GM12878 (cell line): Measurements from ENCODE around the gene POLRMT. TPM values are rescaled to one million over a fixed set of nuclear protein-coding genes. Genes with fewer than 3 reads are reported as not detected.

ENCODE experiments used
- BCL11A ChIP-seq: IDR thresholded peaks from 2 replicates; pipeline ENCODE4 v1.6.1; 2011; ENCODE audit warnings: low read depth, low read length
- BHLHE40 ChIP-seq, 2 experiments: fragments of 450-650 bp in 1 of 2; IDR thresholded peaks; 2 replicates each; pipeline ENCODE4 v1.6.1; 2011 to 2017; ENCODE audit warnings: low read depth in 2 of 2, borderline replicate concordance in 1 of 2, improper control_type of control experiment in 1 of 2, low read length in 1 of 2, mild to moderate bottlenecking in 1 of 2
- CHD4 ChIP-seq: fragments of 200-600 bp; sonication (generic); IDR thresholded peaks from 2 replicates; pipeline ENCODE4 v1.6.1; 2016; ENCODE audit warnings: mild to moderate bottlenecking
- ETV6 ChIP-seq, 2 experiments: fragments of 450-650 bp in 1 of 2; IDR thresholded peaks in 1 of 2; conservative IDR thresholded peaks in 1 of 2; 2 replicates each; pipeline ENCODE4 v1.6.1; 2014; ENCODE audit warnings: antibody characterized with exemption in 1 of 2, borderline replicate concordance in 1 of 2, low read depth in 1 of 2, mild to moderate bottlenecking in 1 of 2, moderate library complexity in 1 of 2
- HCFC1 ChIP-seq: fragments of 150-350 bp; IDR thresholded peaks from 2 replicates; pipeline ENCODE4 v1.6.1; 2014; ENCODE audit warnings: low read length
- HDGF ChIP-seq: fragments of 450-650 bp; IDR thresholded peaks from 2 replicates; pipeline ENCODE4 v1.6.1; 2016; ENCODE audit warnings: antibody characterized with exemption
- IKZF2 ChIP-seq, 2 experiments: fragments of 450-650 bp; IDR thresholded peaks; 2 replicates each; pipeline ENCODE4 v1.6.1; 2017; ENCODE audit warnings: mild to moderate bottlenecking in 2 of 2, moderate library complexity in 2 of 2
- KLF5 ChIP-seq: fragments of 450-650 bp; IDR thresholded peaks from 2 replicates; pipeline ENCODE4 v1.6.1; 2014; ENCODE audit warnings: mild to moderate bottlenecking; ENCODE audit not compliant: partially characterized antibody
- MTA3 ChIP-seq: IDR thresholded peaks from 2 replicates; pipeline ENCODE4 v1.6.1; 2012; ENCODE audit warnings: low read length, inconsistent platforms, borderline replicate concordance
- MXI1 ChIP-seq: fragments of 150-350 bp; IDR thresholded peaks from 2 replicates; pipeline ENCODE4 v1.6.1; 2011; ENCODE audit warnings: low read depth, mild to moderate bottlenecking, inconsistent platforms, low read length, improper control_type of control experiment
- RAD21 ChIP-seq: IDR thresholded peaks from 2 replicates; pipeline ENCODE4 v1.6.1; 2011; ENCODE audit warnings: mild to moderate bottlenecking, low read depth, low read length, moderate library complexity; ENCODE audit not compliant: insufficient read depth
- RELA ChIP-seq: fragments of 450-650 bp; IDR thresholded peaks from 2 replicates; pipeline ENCODE4 v1.8.0; 2014; ENCODE audit warnings: borderline replicate concordance; ENCODE audit not compliant: partially characterized antibody
- SMARCA5 ChIP-seq: fragments of 450-650 bp; IDR thresholded peaks from 2 replicates; pipeline ENCODE4 v1.6.1; 2017; ENCODE audit warnings: mild to moderate bottlenecking
- ZSCAN29 ChIP-seq: fragments of 450-650 bp; IDR thresholded peaks from 2 replicates; pipeline ENCODE4 v1.6.1; 2017; ENCODE audit warnings: mild to moderate bottlenecking, moderate library complexity
- polyA plus RNA-seq, 11 experiments: library from polyadenylated mRNA; depleted of rRNA in 4 of 11; unstranded in 6 of 11; stranded (reverse) in 5 of 11; fragments of >200 nt; fragmentation: Nextera tagmentation in 4 of 11; fragmentation: Illumina TruSeq in 1 of 11; extraction: Ambion mirVana in 4 of 11; extraction: Trizol in 1 of 11; gene quantifications; 1 replicate in 1 of 11; 2 replicates in 10 of 11; pipeline versions ENCODE4 v1.2.1 to v1.2.3, GENCODE V29; 2011 to 2016; ENCODE audit warnings: inconsistent platforms in 2 of 11, missing spikeins in 2 of 11, low read depth in 1 of 11
- total RNA-seq, 4 experiments: library from RNA; depleted of rRNA in 3 of 4; stranded (reverse); fragments of >200 nt in 3 of 4; fragmentation: Illumina TruSeq in 1 of 4; extraction: Trizol in 1 of 4; gene quantifications; 2 replicates each; pipeline versions ENCODE4 v1.2.1 to v1.2.3, GENCODE V29; 2013 to 2021
- TF ChIP-seq, protein P1 (sequence below): fragments of 450-650 bp; IDR thresholded peaks from 2 replicates; pipeline ENCODE4 v1.6.1; 2016; ENCODE audit warnings: mild to moderate bottlenecking

The POLRMT gene
- total and polyA plus RNA-seq, 10 of the 15 experiments (the other 5 are each of a cell fraction or from before 2014, with no cell fraction given): 9.9 to 57.6 (median 34.6) TPM

- TF ChIP-seq ETV6 (conservative IDR thresholded peaks at IDR 0.05 in 1 of 2, IDR thresholded peaks at IDR 0.05 in 1 of 2; ENCODE audit: borderline replicate concordance in 1 of 2, low read depth in 1 of 2): no peak
- TF ChIP-seq RAD21: peak; percentile 96
- TF ChIP-seq MTA3: no peak
- TF ChIP-seq IKZF2 (IDR thresholded peaks at IDR 0.05): peak; percentile 22 to 67; a peak in 3 of 4 replicates
- no peak for TF ChIP-seq MXI1
- TF ChIP-seq KLF5: no peak
- TF ChIP-seq, protein P1, sequence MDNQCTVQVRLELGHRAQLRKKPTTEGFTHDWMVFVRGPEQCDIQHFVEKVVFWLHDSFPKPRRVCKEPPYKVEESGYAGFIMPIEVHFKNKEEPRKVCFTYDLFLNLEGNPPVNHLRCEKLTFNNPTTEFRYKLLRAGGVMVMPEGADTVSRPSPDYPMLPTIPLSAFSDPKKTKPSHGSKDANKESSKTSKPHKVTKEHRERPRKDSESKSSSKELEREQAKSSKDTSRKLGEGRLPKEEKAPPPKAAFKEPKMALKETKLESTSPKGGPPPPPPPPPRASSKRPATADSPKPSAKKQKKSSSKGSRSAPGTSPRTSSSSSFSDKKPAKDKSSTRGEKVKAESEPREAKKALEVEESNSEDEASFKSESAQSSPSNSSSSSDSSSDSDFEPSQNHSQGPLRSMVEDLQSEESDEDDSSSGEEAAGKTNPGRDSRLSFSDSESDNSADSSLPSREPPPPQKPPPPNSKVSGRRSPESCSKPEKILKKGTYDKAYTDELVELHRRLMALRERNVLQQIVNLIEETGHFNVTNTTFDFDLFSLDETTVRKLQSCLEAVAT: 0 out of 2 replicates have a peak, but pooled peaks have one; percentile 16
- peak; percentile 95 for TF ChIP-seq RELA
- no peak for TF ChIP-seq HDGF
- TF ChIP-seq HCFC1: no peak
- no peak for TF ChIP-seq BCL11A
- TF ChIP-seq SMARCA5: peak; percentile 80; the same call in 1 of the 2 replicates
- 0 out of 4 replicates have a peak, but pooled peaks of 1 of the 2 experiments have one; percentile 37 for TF ChIP-seq BHLHE40 (IDR thresholded peaks at IDR 0.05; ENCODE audit: borderline replicate concordance in 1 of 2, low read depth in 2 of 2, low read length in 1 of 2)
- no peak for TF ChIP-seq ZSCAN29
- TF ChIP-seq CHD4: no peak
- TF ChIP-seq, all 136 proteins: peak for 23
Measured at GRCh38 chr19:664913-665443, 31.6 kb upstream of the POLRMT start (continued).
